D721Med (cell line): ENCODE results near the gene SLC6A9.

Source experiments
- DNase-seq: peaks from one replicate; pipeline ENCODE4 v3.0.0; 2011; ENCODE audit warnings: low spot score; ENCODE audit not compliant: insufficient read length
- FAIRE-seq: peaks from 2 replicates; lab custom pipeline; 2011; peaks lifted over from hg19 to GRCh38; lab: Jason Lieb, UNC
- TF ChIP-seq, protein P1 (sequence below): IDR thresholded peaks from 2 replicates; pipeline ENCODE4 v1.5.1; 2012; ENCODE audit warnings: mild to moderate bottlenecking, control low read depth; ENCODE audit not compliant: insufficient read depth; ENCODE audit errors: missing control alignments

SLC6A9 gene

GRCh38 chr1:44061857-44062256 lies 30.6 kb upstream of the SLC6A9 start:
- TF ChIP-seq, protein P1, sequence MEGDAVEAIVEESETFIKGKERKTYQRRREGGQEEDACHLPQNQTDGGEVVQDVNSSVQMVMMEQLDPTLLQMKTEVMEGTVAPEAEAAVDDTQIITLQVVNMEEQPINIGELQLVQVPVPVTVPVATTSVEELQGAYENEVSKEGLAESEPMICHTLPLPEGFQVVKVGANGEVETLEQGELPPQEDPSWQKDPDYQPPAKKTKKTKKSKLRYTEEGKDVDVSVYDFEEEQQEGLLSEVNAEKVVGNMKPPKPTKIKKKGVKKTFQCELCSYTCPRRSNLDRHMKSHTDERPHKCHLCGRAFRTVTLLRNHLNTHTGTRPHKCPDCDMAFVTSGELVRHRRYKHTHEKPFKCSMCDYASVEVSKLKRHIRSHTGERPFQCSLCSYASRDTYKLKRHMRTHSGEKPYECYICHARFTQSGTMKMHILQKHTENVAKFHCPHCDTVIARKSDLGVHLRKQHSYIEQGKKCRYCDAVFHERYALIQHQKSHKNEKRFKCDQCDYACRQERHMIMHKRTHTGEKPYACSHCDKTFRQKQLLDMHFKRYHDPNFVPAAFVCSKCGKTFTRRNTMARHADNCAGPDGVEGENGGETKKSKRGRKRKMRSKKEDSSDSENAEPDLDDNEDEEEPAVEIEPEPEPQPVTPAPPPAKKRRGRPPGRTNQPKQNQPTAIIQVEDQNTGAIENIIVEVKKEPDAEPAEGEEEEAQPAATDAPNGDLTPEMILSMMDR: no peak
- FAIRE-seq (no peak), DNase-seq (no peak)

GRCh38 chr1:44060830-44061267 lies 29.6 kb upstream of the SLC6A9 start:
- DNase-seq (no peak), FAIRE-seq (no peak)
- TF ChIP-seq, protein P1: no peak

DNA sequence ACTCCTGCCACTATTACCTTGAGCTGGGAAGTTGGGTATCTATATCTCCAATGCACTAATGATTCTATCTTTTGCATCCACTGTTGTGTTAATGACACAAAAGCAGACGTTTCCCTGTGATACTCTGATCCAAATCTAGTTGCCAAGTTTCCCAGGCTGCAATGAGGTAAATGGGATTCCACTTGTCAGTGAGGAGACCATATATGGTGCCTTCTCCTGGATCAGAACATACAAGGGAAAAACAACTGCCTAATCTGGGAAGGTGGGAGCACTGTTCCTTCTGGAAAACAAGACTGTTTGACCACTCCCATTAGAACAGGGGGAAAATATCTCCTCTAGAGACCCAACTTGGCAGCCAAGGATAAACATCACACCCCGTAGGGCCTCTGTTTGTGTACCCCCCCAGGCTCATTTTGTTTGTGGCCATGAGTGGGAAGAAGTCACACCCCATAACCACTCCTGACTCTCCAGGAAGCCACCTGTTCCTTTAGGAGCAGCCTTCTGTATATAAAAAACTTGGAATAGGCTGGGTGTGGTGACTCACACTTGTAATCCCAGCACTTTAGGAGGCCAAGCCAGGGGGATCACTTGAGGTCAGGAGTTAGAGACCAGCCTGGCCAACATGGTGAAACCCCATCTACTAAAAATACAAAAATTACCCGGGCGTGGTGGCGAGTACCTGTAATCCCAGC lies 28.5 kb upstream of the SLC6A9 start:
- FAIRE-seq: no peak
- DNase-seq: no peak
- TF ChIP-seq, protein P1: no peak

GRCh38 chr1:44059212-44059611 lies 27.9 kb upstream of the SLC6A9 start:
- no peak for DNase-seq
- TF ChIP-seq, protein P1: no peak
- no peak for FAIRE-seq

- FAIRE-seq (no peak), DNase-seq (no peak)
- TF ChIP-seq, protein P1: no peak
Measured at GRCh38 chr1:44057293-44057692, 26.0 kb upstream of the SLC6A9 start.

GRCh38 chr1:44053394-44053793 lies 22.1 kb upstream of the SLC6A9 start:
- DNase-seq (no peak), FAIRE-seq (no peak)
- TF ChIP-seq, protein P1: no peak

DNA sequence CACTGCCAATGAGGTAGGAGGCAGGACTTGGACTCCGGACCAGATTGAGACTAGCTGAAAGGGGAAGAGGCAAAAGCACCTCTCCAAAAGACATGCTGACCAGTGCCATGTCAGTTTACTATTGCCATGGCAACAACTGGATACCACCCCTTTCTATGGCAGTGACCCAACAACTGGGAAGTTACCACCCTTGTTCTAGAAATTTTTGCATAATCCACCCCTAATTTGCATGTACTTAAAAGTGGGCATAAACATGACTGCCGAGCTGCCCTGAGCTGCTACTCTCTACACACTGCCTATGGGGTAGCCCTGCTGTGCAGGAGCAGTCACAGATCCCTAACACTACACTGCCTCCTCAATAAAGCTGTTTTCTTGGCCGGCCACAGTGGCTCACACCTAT lies 19.0 kb upstream of the SLC6A9 start:
- TF ChIP-seq, protein P1: no peak
- no peak for FAIRE-seq
- no peak for DNase-seq
